Lower leg skin (tissue), 3 donors: ENCODE results near the gene SLC28A1.

Experiments
- CTCF ChIP-seq, 3 donors: fragments of 450-650 bp; IDR thresholded peaks; one replicate each; pipeline ENCODE4 v1.5.1; 2016; ENCODE audit warnings: antibody characterized with exemption in 3 of 3, mild to moderate bottlenecking in 3 of 3, moderate library complexity in 2 of 3
- POLR2A ChIP-seq, 2 donors: fragments of 450-650 bp; IDR thresholded peaks; one replicate each; pipeline ENCODE4 v1.6.1; 2016 to 2017; ENCODE audit warnings: antibody characterized with exemption in 2 of 2, mild to moderate bottlenecking in 1 of 2, moderate library complexity in 1 of 2

DNA sequence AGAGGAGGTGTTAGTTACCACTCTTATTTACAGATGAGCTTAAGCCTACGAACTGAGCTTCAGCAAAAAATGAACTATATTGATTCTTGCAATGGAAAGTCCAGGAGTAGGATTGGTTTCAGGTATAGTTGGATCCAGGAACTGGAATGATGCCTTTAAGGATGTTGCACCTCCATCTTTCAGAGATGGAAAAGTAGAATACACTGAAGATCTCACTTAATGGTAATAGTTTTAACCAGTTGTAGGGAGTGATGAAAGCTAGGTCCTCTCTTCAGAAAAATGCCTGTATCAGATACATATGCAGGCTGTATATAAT, 2.5 kb downstream of the SLC28A1 start:
- TF ChIP-seq POLR2A (IDR thresholded peaks at IDR 0.05) (no peak), CTCF (IDR thresholded peaks at IDR 0.05) (no peak)
